BJ (cell line): ENCODE data around the gene MFAP3. TPM values are rescaled to one million over a fixed set of nuclear protein-coding genes. Genes with fewer than 3 reads are reported as not detected.
"Not testable (repeated sequence)": the region's sequence is repeated elsewhere in the genome, so short reads cannot be mapped to it uniquely, and the experiment has no call there.

Experiments used
- CTCF ChIA-PET: fragments of 350-600 bp; formaldehyde crosslinking; extraction: SDS; loops from one replicate; lab custom pipeline; 2021; ENCODE audit warnings: antibody characterized with exemption, inconsistent platforms; lab: Yijun Ruan, JAX
- POLR2A ChIA-PET: fragments of 300-600 bp; sonication (Branson Sonifier 250); formaldehyde crosslinking; extraction: SDS; loops from one replicate; lab custom pipeline; 2021; ENCODE audit warnings: antibody characterized with exemption; lab: Charles Lee
- DNase-seq: peaks from one replicate; pipeline ENCODE4 v3.0.0-alpha.2; 2011; ENCODE audit warnings: low read depth
- H3K27me3 ChIP-seq: 2 replicates; pipeline ENCODE4 v1.6.0; 2011; ENCODE audit warnings: low read length; ENCODE audit not compliant: control insufficient read depth, insufficient read depth
- H3K36me3 ChIP-seq: 2 replicates; pipeline ENCODE4 v1.5.1; 2011; ENCODE audit warnings: low read length; ENCODE audit not compliant: control insufficient read depth, insufficient read depth
- H3K4me3 ChIP-seq: 2 replicates; pipeline ENCODE4 v1.5.1; 2011; ENCODE audit warnings: low read depth, mild to moderate bottlenecking, control low read depth, low read length
- CTCF ChIP-seq: IDR thresholded peaks from 2 replicates; pipeline ENCODE4 v1.5.1; 2011; ENCODE audit warnings: low read depth, mild to moderate bottlenecking, control low read depth, inconsistent platforms, low read length, moderate library complexity; ENCODE audit not compliant: insufficient read depth
- polyA plus RNA-seq: library from polyadenylated mRNA; depleted of rRNA; stranded (reverse); fragments of >200 nt; gene quantifications from 2 replicates; pipeline ENCODE4 v1.2.3, GENCODE V29; 2011

Gene MFAP3
- polyA plus RNA-seq, 1 experiment: 24.5 TPM

- ChIA-PET POLR2A (no interaction called here), CTCF (no interaction called here)
- DNase-seq: no peak
- Histone ChIP-seq H3K4me3 (no peak overlapping the region), H3K27me3 (no peaks in the 10 kb centered on the region), H3K36me3 (0 out of 2 replicates have a peak, but pooled peaks cover 1% of the 10 kb centered on the region)
- no peak for TF ChIP-seq CTCF
These were observed 23.6 kb upstream of the MFAP3 start for GRCh38 chr5:154015071-154015693.

GRCh38 chr5:154018919-154019318, 19.8 kb upstream of the MFAP3 start:
- H3K4me3 ChIP-seq, CTCF ChIA-PET, H3K36me3 ChIP-seq, H3K27me3 ChIP-seq, POLR2A ChIA-PET, DNase-seq: not testable (repeated sequence)

GRCh38 chr5:154025951-154026350, 12.8 kb upstream of the MFAP3 start:
- Histone ChIP-seq H3K36me3 (peaks cover 3% of the 10 kb centered on the region), H3K27me3 (no peaks in the 10 kb centered on the region), H3K4me3 (no peak overlapping the region)
- POLR2A ChIA-PET: no interaction called here
- CTCF ChIA-PET: no interaction called here
- no peak for DNase-seq
- no peak for TF ChIP-seq CTCF

GRCh38 chr5:154031937-154032489, 6.8 kb upstream of the MFAP3 start:
- Histone ChIP-seq H3K4me3 (no peak overlapping the region), H3K36me3 (peaks cover under 1% of the 10 kb centered on the region; the same call in 1 of the 2 replicates), H3K27me3 (no peaks in the 10 kb centered on the region)
- POLR2A ChIA-PET: no interaction called here
- CTCF ChIA-PET: no interaction called here
- TF ChIP-seq CTCF: no peak
- no peak for DNase-seq

- Histone ChIP-seq H3K4me3 (no peak overlapping the region), H3K27me3 (no peaks in the 10 kb centered on the region), H3K36me3 (no peaks in the 10 kb centered on the region)
- no peak for TF ChIP-seq CTCF
- POLR2A ChIA-PET: no interaction called here
- CTCF ChIA-PET: no interaction called here
- DNase-seq: no peak
These were observed 3.8 kb upstream of the MFAP3 start for GRCh38 chr5:154034944-154035343.
